Measurements from ENCODE around the gene SDC1. TPM values are rescaled to one million over a fixed set of nuclear protein-coding genes. Genes with fewer than 3 reads are reported as not detected.

Gene SDC1
- total RNA-seq, 4 donors from 2014 or later = 103 to 192 (median 127) TPM

- DNase-seq = no peak
- Histone ChIP-seq H3K4me3 (no peak overlapping the region), H3K36me3 (no peaks in the 10 kb centered on the region), H3K4me1 (peaks cover 0 to 16% (median 4%) of the 10 kb centered on the region in 4 donors), H3K27ac (no peak overlapping the region), H3K27me3 (no peaks in the 10 kb centered on the region), H3K9me3 (peaks cover 0 to 4% of the 10 kb centered on the region in 2 donors)
- no peak for TF ChIP-seq POLR2A (IDR thresholded peaks at IDR 0.05)
- TF ChIP-seq CTCF (IDR thresholded peaks at IDR 0.05) = no peak
- no peak for TF ChIP-seq POLR2AphosphoS5 (IDR thresholded peaks at IDR 0.05)
- TF ChIP-seq EP300 (IDR thresholded peaks at IDR 0.05; ENCODE audit: low read depth) = no peak
- intact Hi-C loops (cut with DNase I; ENCODE audit: low total_unique reads) (no loop called here), in situ Hi-C loops (cut with MboI; ENCODE audit: low pct_ligation_motif_present in 1 of 4, low pct_unique_long_range_greater_than_20kb in 1 of 4, low sequenced_read_pairs in 3 of 4) (no loop called here)
- WGBS, 2 donors (ENCODE audit: low coverage in 1 of 2) = 89 to 100% methylated on average over 2 of the region's 2 CpGs
Measured at GRCh38 chr2:20159411-20160070, 65.4 kb downstream of the SDC1 start.

GRCh38 chr2:20157193-20157891 is 67.6 kb downstream of the SDC1 start:
- Histone ChIP-seq H3K36me3 (no peaks in the 10 kb centered on the region), H3K4me3 (no peak overlapping the region), H3K27ac (peak overlapping the region; percentile 65 to 72 (median 66)), H3K4me1 (peaks cover 0 to 16% (median 6%) of the 10 kb centered on the region in 4 donors), H3K27me3 (no peaks in the 10 kb centered on the region), H3K9me3 (peaks cover 0 to 4% of the 10 kb centered on the region in 2 donors)
- intact Hi-C loops (cut with DNase I; ENCODE audit: low total_unique reads) = no loop called here
- in situ Hi-C loops (cut with MboI; ENCODE audit: low pct_ligation_motif_present in 1 of 4, low pct_unique_long_range_greater_than_20kb in 1 of 4, low sequenced_read_pairs in 3 of 4) = no loop called here
- peak; percentile 36 for DNase-seq
- WGBS, 2 donors (ENCODE audit: low coverage in 1 of 2) = 22 to 29% methylated on average over 6 to 8 of the region's 8 CpGs
- no peak for TF ChIP-seq EP300 (IDR thresholded peaks at IDR 0.05; ENCODE audit: low read depth)
- TF ChIP-seq CTCF (IDR thresholded peaks at IDR 0.05) = no peak
- no peak for TF ChIP-seq POLR2A (IDR thresholded peaks at IDR 0.05)
- TF ChIP-seq POLR2AphosphoS5 (IDR thresholded peaks at IDR 0.05) = peak in 2 of 3 donors; percentile 25 to 45

GRCh38 chr2:20156836-20157192 is 68.1 kb downstream of the SDC1 start:
- Histone ChIP-seq H3K36me3 (no peaks in the 10 kb centered on the region), H3K9me3 (peaks cover 0 to 4% of the 10 kb centered on the region in 2 donors), H3K27me3 (no peaks in the 10 kb centered on the region), H3K4me1 (peaks cover 0 to 16% (median 6%) of the 10 kb centered on the region in 4 donors), H3K4me3 (no peak overlapping the region), H3K27ac (peak overlapping the region; percentile 65 to 72 (median 66))
- TF ChIP-seq POLR2AphosphoS5 (IDR thresholded peaks at IDR 0.05) = no peak
- TF ChIP-seq POLR2A (IDR thresholded peaks at IDR 0.05) = no peak
- TF ChIP-seq CTCF (IDR thresholded peaks at IDR 0.05) = no peak
- TF ChIP-seq EP300 (IDR thresholded peaks at IDR 0.05; ENCODE audit: low read depth) = no peak
- 53% methylated on average over 3 of the region's 3 CpGs; no CpG with 5 or more reads in 1 of the 2 donors for WGBS, 2 donors (ENCODE audit: low coverage in 1 of 2)
- intact Hi-C loops (cut with DNase I; ENCODE audit: low total_unique reads) (no loop called here), in situ Hi-C loops (cut with MboI; ENCODE audit: low pct_ligation_motif_present in 1 of 4, low pct_unique_long_range_greater_than_20kb in 1 of 4, low sequenced_read_pairs in 3 of 4) (no loop called here)
- DNase-seq = no peak

- Histone ChIP-seq H3K36me3 (no peaks in the 10 kb centered on the region), H3K27ac (peak overlapping the region; percentile 65 to 72 (median 66)), H3K4me3 (no peak overlapping the region), H3K4me1 (peaks cover 0 to 16% (median 6%) of the 10 kb centered on the region in 4 donors), H3K27me3 (no peaks in the 10 kb centered on the region), H3K9me3 (peaks cover 0 to 4% of the 10 kb centered on the region in 2 donors)
- TF ChIP-seq POLR2AphosphoS5 (IDR thresholded peaks at IDR 0.05) (no peak), POLR2A (IDR thresholded peaks at IDR 0.05) (no peak)
- 82 to 90% methylated on average over 3 of the region's 3 CpGs for WGBS, 2 donors (ENCODE audit: low coverage in 1 of 2)
- in situ Hi-C loops (cut with MboI; ENCODE audit: low pct_ligation_motif_present in 1 of 4, low pct_unique_long_range_greater_than_20kb in 1 of 4, low sequenced_read_pairs in 3 of 4) (no loop called here), intact Hi-C loops (cut with DNase I; ENCODE audit: low total_unique reads) (no loop called here)
- no peak for DNase-seq
Measured at GRCh38 chr2:20156076-20156759, 68.7 kb downstream of the SDC1 start.
